ENCODE measurements around the gene CDH1. TPM values are rescaled to one million over a fixed set of nuclear protein-coding genes. Genes with fewer than 3 reads are reported as not detected.

Gene CDH1
- polyA plus RNA-seq, 3 donors = 0.05 to 0.13 TPM; not detected in 1

GRCh38 chr16:68782198-68783174 lies 45.4 kb downstream of the CDH1 start:
- peaks cover 0 to 3% (median 0%) of the 10 kb centered on the region in 7 donors for H3K9me3 Mint-ChIP-seq
- H3K36me3 ChIP-seq (replicated peaks in 1 of 2; ENCODE audit: control insufficient read depth in 1 of 2, insufficient read depth in 2 of 2, low read length in 2 of 2) = no peaks in the 10 kb centered on the region
- WGBS (ENCODE audit: insufficient coverage) = 32% methylated on average over 12 of the region's 16 CpGs
- peaks cover 12% of the 10 kb centered on the region for H3K4me1 Mint-ChIP-seq
- H3K4me3 ChIP-seq (replicated peaks in 1 of 3; ENCODE audit: low read depth in 2 of 3, low read length in 3 of 3) = peak overlapping the region in 1 of 3 experiments; percentile 20
- H3K9ac ChIP-seq (ENCODE audit: insufficient read depth, low read length, poor library complexity, severe bottlenecking) = no peak overlapping the region
- H3K27ac ChIP-seq (ENCODE audit: low read depth in 1 of 2, low read length in 2 of 2) = peak overlapping the region in 1 of 2 donors; percentile 19
- peak overlapping the region; percentile 37 to 43 for H3K4me3 Mint-ChIP-seq
- no peaks in the 10 kb centered on the region for H3K79me2 ChIP-seq (ENCODE audit: insufficient read depth, low read length)
- peak overlapping the region in 2 of 7 donors; percentile 29 to 54 for H3K27ac Mint-ChIP-seq
- H3K27me3 Mint-ChIP-seq (ENCODE audit: low read depth in 3 of 3) = peaks cover 1 to 11% (median 6%) of the 10 kb centered on the region in 3 donors
- no peaks in the 10 kb centered on the region for H4K20me1 ChIP-seq (ENCODE audit: insufficient read depth, low read length)
- DNase-seq = peak in 1 of 3 donors; percentile 27
- no peak for TF ChIP-seq CTCF (IDR thresholded peaks at IDR 0.05)
- H3K9me3 ChIP-seq (replicated peaks in 1 of 2; ENCODE audit: control insufficient read depth in 1 of 2, insufficient read depth in 1 of 2, low read length in 2 of 2) = no peaks in the 10 kb centered on the region
- peak overlapping the region; percentile 33 for H2AFZ ChIP-seq (ENCODE audit: insufficient read depth, low read depth, low read length, poor library complexity, severe bottlenecking)
- H3K4me2 ChIP-seq (replicated peaks; ENCODE audit: extremely low read depth, low read length, poor library complexity, severe bottlenecking) = peak overlapping the region; percentile 25
- intact Hi-C loops (cut with micrococcal nuclease) = no loop called here
- H3K27me3 ChIP-seq (ENCODE audit: control insufficient read depth in 2 of 2, insufficient read depth in 2 of 2, low read length in 2 of 2) = no peaks in the 10 kb centered on the region
- H3K4me1 ChIP-seq (ENCODE audit: control insufficient read depth in 1 of 2, insufficient read depth in 2 of 2, low read length in 2 of 2) = peaks cover 16 to 18% of the 10 kb centered on the region in 2 donors
- no peaks in the 10 kb centered on the region for H3K36me3 Mint-ChIP-seq

- WGBS (ENCODE audit: insufficient coverage) = 100% methylated on average over 2 of the region's 5 CpGs
- peaks cover 1 to 10% (median 3%) of the 10 kb centered on the region in 3 donors for H3K27me3 Mint-ChIP-seq (ENCODE audit: low read depth in 3 of 3)
- intact Hi-C loops (cut with micrococcal nuclease) = no loop called here
- no peak overlapping the region for H3K4me3 Mint-ChIP-seq
- Histone ChIP-seq H3K27ac (ENCODE audit: low read depth in 1 of 2, low read length in 2 of 2) (no peak overlapping the region), H3K4me1 (ENCODE audit: control insufficient read depth in 1 of 2, insufficient read depth in 2 of 2, low read length in 2 of 2) (peaks cover 19 to 21% of the 10 kb centered on the region in 2 donors), H3K9me3 (replicated peaks in 1 of 2; ENCODE audit: control insufficient read depth in 1 of 2, insufficient read depth in 1 of 2, low read length in 2 of 2) (no peaks in the 10 kb centered on the region), H3K79me2 (ENCODE audit: insufficient read depth, low read length) (no peaks in the 10 kb centered on the region), H3K36me3 (replicated peaks in 1 of 2; ENCODE audit: control insufficient read depth in 1 of 2, insufficient read depth in 2 of 2, low read length in 2 of 2) (no peaks in the 10 kb centered on the region), H3K4me2 (replicated peaks; ENCODE audit: extremely low read depth, low read length, poor library complexity, severe bottlenecking) (no peak overlapping the region), H2AFZ (ENCODE audit: insufficient read depth, low read depth, low read length, poor library complexity, severe bottlenecking) (no peak overlapping the region), H4K20me1 (ENCODE audit: insufficient read depth, low read length) (no peaks in the 10 kb centered on the region), H3K27me3 (ENCODE audit: control insufficient read depth in 2 of 2, insufficient read depth in 2 of 2, low read length in 2 of 2) (no peaks in the 10 kb centered on the region), H3K9ac (ENCODE audit: insufficient read depth, low read length, poor library complexity, severe bottlenecking) (no peak overlapping the region), H3K4me3 (replicated peaks in 1 of 3; ENCODE audit: low read depth in 2 of 3, low read length in 3 of 3) (no peak overlapping the region)
- TF ChIP-seq CTCF (IDR thresholded peaks at IDR 0.05) = no peak
- DNase-seq = no peak
- H3K9me3 Mint-ChIP-seq = peaks cover 0 to 3% (median 0%) of the 10 kb centered on the region in 7 donors
- peaks cover 15% of the 10 kb centered on the region for H3K4me1 Mint-ChIP-seq
- H3K27ac Mint-ChIP-seq = no peak overlapping the region
- H3K36me3 Mint-ChIP-seq = no peaks in the 10 kb centered on the region
Measured at GRCh38 chr16:68784226-68784625, 47.1 kb downstream of the CDH1 start.
